Fibroblast of lung (primary cell): ENCODE data around the gene CXCL17.

Source experiments
- EZH2 ChIP-seq: IDR thresholded peaks from 2 replicates; pipeline ENCODE4 v1.5.1; 2012; ENCODE audit warnings: low read length, control low read depth, mild to moderate bottlenecking; ENCODE audit errors: missing control alignments
- TF ChIP-seq, protein P1 (sequence below), 2 donors: IDR thresholded peaks in 1 of 2; conservative IDR thresholded peaks in 1 of 2; 1 replicate in 1 of 2; 2 replicates in 1 of 2; pipeline ENCODE4 v1.5.1; 2011 to 2012; ENCODE audit warnings: low read length in 2 of 2, control low read depth in 1 of 2, inconsistent platforms in 1 of 2, low read depth in 1 of 2, mild to moderate bottlenecking in 1 of 2

DNA sequence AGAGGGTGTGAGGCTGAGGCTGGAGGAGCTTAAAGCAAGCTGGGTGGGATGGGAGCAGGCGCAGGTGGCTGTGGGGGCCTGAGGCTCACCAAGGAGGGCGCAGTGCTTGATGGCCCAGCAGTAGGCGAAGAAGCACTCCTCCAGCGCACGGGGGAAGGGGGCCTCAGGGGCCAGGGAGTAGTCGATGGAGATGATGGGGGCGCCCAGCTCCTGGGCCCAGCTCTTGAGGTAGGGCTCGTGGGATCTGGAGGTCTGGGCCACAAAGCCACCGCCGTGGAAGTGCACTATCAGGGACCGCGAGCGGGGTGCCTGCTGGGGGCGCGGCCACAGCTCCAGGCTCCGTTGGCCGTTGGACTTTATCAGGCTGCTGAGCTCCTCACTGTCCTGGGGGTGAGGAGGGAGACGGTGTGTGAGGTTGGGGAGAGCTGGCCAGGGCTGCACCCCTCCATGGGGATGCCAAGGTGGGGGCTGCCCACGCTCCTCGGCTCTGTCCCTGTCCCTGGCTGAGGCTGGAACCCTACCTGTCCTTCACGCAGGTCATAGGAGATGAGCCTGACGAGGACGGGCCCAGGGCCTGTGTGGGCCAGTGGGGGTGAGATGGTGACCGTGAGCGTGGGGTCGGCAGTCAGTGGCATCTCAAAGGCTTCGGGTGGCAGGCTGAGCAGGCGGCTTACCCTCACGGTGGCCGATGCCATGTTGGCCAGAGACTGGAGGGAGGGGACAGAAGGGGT, 35.5 kb downstream of the CXCL17 start:
- TF ChIP-seq, protein P1, sequence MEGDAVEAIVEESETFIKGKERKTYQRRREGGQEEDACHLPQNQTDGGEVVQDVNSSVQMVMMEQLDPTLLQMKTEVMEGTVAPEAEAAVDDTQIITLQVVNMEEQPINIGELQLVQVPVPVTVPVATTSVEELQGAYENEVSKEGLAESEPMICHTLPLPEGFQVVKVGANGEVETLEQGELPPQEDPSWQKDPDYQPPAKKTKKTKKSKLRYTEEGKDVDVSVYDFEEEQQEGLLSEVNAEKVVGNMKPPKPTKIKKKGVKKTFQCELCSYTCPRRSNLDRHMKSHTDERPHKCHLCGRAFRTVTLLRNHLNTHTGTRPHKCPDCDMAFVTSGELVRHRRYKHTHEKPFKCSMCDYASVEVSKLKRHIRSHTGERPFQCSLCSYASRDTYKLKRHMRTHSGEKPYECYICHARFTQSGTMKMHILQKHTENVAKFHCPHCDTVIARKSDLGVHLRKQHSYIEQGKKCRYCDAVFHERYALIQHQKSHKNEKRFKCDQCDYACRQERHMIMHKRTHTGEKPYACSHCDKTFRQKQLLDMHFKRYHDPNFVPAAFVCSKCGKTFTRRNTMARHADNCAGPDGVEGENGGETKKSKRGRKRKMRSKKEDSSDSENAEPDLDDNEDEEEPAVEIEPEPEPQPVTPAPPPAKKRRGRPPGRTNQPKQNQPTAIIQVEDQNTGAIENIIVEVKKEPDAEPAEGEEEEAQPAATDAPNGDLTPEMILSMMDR (conservative IDR thresholded peaks at IDR 0.05 in 1 of 2, IDR thresholded peaks at IDR 0.05 in 1 of 2; ENCODE audit: low read depth in 1 of 2, low read length in 2 of 2), result no peak
- no peak for TF ChIP-seq EZH2
